Smooth muscle cell (in vitro differentiated cells): ENCODE measurements around the gene PDZD4. TPM values are rescaled to one million over a fixed set of nuclear protein-coding genes. Genes with fewer than 3 reads are reported as not detected.

Experiments
- DNase-seq: peaks from one replicate; lab custom pipeline; 2025; ENCODE audit not compliant: unreplicated experiment; lab: John Stamatoyannopoulos, UW
- H2AFZ ChIP-seq: fragments of 200-600 bp; sonication (generic); 2 replicates; pipeline ENCODE4 v1.6.0; 2016; ENCODE audit warnings: antibody characterized with exemption, low read depth, mild to moderate bottlenecking
- H3F3A ChIP-seq: fragments of 200-600 bp; sonication (generic); 2 replicates; pipeline ENCODE4 v1.6.0; 2017; ENCODE audit warnings: antibody characterized with exemption, low read depth
- H3K27ac ChIP-seq: fragments of 200-600 bp; sonication (generic); 2 replicates; pipeline ENCODE4 v1.5.1; 2016; ENCODE audit warnings: low read depth, mild to moderate bottlenecking
- H3K27me3 ChIP-seq: fragments of 200-600 bp; sonication (generic); 2 replicates; pipeline ENCODE4 v1.6.1; 2016; ENCODE audit warnings: low read depth, mild to moderate bottlenecking
- H3K36me3 ChIP-seq: fragments of 200-600 bp; sonication (generic); 2 replicates; pipeline ENCODE4 v1.5.1; 2016; ENCODE audit warnings: low read depth
- H3K4me1 ChIP-seq: fragments of 200-600 bp; sonication (generic); 2 replicates; pipeline ENCODE4 v1.5.1; 2016; ENCODE audit warnings: low read depth
- H3K4me2 ChIP-seq: fragments of 200-600 bp; sonication (generic); 2 replicates; pipeline ENCODE4 v1.6.0; 2016; ENCODE audit warnings: mild to moderate bottlenecking
- H3K4me3 ChIP-seq: fragments of 200-600 bp; sonication (generic); 2 replicates; pipeline ENCODE4 v1.5.1; 2016; ENCODE audit warnings: mild to moderate bottlenecking
- H3K79me2 ChIP-seq: fragments of 200-600 bp; sonication (generic); 2 replicates; pipeline ENCODE4 v1.6.0; 2016; ENCODE audit warnings: low read depth, mild to moderate bottlenecking
- H3K9ac ChIP-seq: fragments of 200-600 bp; sonication (generic); 2 replicates; pipeline ENCODE4 v1.6.0; 2016; ENCODE audit warnings: low read depth
- H3K9me3 ChIP-seq: fragments of 200-600 bp; sonication (generic); replicated peaks from 2 replicates; pipeline ENCODE4 v1.5.1; 2016; ENCODE audit warnings: low read depth
- H4K20me1 ChIP-seq: fragments of 200-600 bp; sonication (generic); 2 replicates; pipeline ENCODE4 v1.6.0; 2016; ENCODE audit warnings: low read depth
- CTCF ChIP-seq: fragments of 200-600 bp; sonication (generic); IDR thresholded peaks from 2 replicates; pipeline ENCODE4 v1.5.1; 2017; ENCODE audit warnings: borderline replicate concordance, mild to moderate bottlenecking, antibody characterized with exemption; ENCODE audit not compliant: insufficient read depth, poor library complexity, severe bottlenecking
- WGBS: methylation state at CpG from one replicate; pipeline ENCODE4 v1.1.7; 2016; ENCODE audit warnings: low lambda C conversion rate; 5-methylcytosine and 5-hydroxymethylcytosine counted together
- polyA plus RNA-seq: library from polyadenylated mRNA; unstranded; fragments of >200 nt; fragmentation: Nextera tagmentation; extraction: Ambion mirVana; gene quantifications from 2 replicates; pipeline ENCODE4 v1.2.1, GENCODE V29; 2016
- total RNA-seq: library from RNA; depleted of rRNA; stranded (reverse); fragments of >200 nt; gene quantifications from 2 replicates; pipeline ENCODE4 v1.2.3, GENCODE V29; 2014

The PDZD4 gene
- total and polyA plus RNA-seq, 2 experiments from 2014 or later, result 2.3 to 3.1 TPM

DNA sequence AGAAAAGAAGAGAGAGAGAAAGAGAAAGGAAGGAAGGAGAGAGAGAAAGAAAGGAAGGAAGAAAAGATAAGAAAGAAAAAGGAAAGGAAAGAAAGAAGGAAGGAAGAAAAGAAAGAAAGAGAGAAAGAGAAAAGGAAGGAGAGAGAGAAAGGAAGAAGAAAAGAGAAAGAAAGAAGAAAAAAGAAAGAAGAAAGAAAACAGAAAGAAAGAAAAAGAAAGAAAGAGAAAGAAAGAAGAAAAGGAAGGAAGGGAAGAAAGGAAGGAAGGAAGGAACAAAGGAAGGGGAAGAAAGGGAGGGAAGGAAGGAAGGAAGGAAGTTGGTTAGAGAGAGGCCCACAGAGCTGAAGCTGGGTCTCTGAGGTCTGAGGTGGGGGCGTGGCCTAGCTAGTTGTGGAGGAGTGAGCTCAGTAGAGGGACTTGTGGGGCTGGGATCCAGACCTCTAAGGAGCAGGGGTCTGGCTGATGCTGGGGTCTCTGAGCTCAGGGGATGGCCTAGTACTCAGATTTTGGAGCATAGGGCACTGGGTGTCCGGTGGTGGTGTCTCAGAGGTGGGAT is 27.1 kb upstream of the PDZD4 start:
- Histone ChIP-seq H3F3A (no peaks in the 10 kb centered on the region), H3K9me3 (no peaks in the 10 kb centered on the region), H2AFZ (no peak overlapping the region), H3K4me3 (no peak overlapping the region), H3K9ac (no peak overlapping the region), H3K79me2 (no peaks in the 10 kb centered on the region), H3K27ac (no peak overlapping the region), H4K20me1 (no peaks in the 10 kb centered on the region), H3K36me3 (no peaks in the 10 kb centered on the region), H3K27me3 (no peaks in the 10 kb centered on the region), H3K4me2 (no peak overlapping the region), H3K4me1 (no peaks in the 10 kb centered on the region)
- TF ChIP-seq CTCF, result no peak
- 80% methylated on average over 2 of the region's 2 CpGs for WGBS
- DNase-seq, result no peak

GRCh38 chrX:153854702-153855101 is 24.4 kb upstream of the PDZD4 start:
- no peaks in the 10 kb centered on the region for H3K9me3 ChIP-seq
- no peak overlapping the region for H3K4me2 ChIP-seq
- WGBS, result 79% methylated on average over 9 of the region's 9 CpGs
- no peak overlapping the region for H3K9ac ChIP-seq
- H3K27ac ChIP-seq, result no peak overlapping the region
- H3F3A ChIP-seq, result no peaks in the 10 kb centered on the region
- H3K79me2 ChIP-seq, result no peaks in the 10 kb centered on the region
- TF ChIP-seq CTCF, result no peak
- DNase-seq, result no peak
- no peaks in the 10 kb centered on the region for H4K20me1 ChIP-seq
- H3K36me3 ChIP-seq, result no peaks in the 10 kb centered on the region
- no peak overlapping the region for H2AFZ ChIP-seq
- no peak overlapping the region for H3K4me3 ChIP-seq
- H3K27me3 ChIP-seq, result no peaks in the 10 kb centered on the region
- H3K4me1 ChIP-seq, result no peaks in the 10 kb centered on the region

DNA sequence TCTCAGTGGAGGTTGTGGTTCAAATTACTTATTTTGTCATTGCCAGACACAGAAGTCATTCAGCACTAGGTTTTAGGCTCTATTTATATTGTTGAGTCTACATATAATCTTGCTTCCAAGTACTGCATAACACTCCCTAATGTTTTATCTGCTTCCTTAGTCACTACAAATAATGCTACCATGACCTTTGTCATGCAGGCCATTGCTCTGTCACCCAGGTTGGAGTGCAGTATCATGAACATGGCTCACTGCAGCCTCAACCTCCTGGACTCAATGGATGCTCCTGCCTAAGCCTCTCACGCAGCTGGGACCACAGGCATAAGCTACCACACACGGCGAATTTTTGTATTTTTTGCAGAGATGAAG is 23.5 kb upstream of the PDZD4 start:
- no peak for DNase-seq
- Histone ChIP-seq H3K4me2 (no peak overlapping the region), H3K9ac (no peak overlapping the region), H3K79me2 (no peaks in the 10 kb centered on the region), H4K20me1 (no peaks in the 10 kb centered on the region), H2AFZ (no peak overlapping the region), H3K27ac (no peak overlapping the region), H3F3A (no peaks in the 10 kb centered on the region), H3K36me3 (no peaks in the 10 kb centered on the region), H3K9me3 (no peaks in the 10 kb centered on the region), H3K4me3 (no peak overlapping the region), H3K27me3 (no peaks in the 10 kb centered on the region), H3K4me1 (no peaks in the 10 kb centered on the region)
- TF ChIP-seq CTCF, result no peak
- 64% methylated on average over 3 of the region's 3 CpGs for WGBS

DNA sequence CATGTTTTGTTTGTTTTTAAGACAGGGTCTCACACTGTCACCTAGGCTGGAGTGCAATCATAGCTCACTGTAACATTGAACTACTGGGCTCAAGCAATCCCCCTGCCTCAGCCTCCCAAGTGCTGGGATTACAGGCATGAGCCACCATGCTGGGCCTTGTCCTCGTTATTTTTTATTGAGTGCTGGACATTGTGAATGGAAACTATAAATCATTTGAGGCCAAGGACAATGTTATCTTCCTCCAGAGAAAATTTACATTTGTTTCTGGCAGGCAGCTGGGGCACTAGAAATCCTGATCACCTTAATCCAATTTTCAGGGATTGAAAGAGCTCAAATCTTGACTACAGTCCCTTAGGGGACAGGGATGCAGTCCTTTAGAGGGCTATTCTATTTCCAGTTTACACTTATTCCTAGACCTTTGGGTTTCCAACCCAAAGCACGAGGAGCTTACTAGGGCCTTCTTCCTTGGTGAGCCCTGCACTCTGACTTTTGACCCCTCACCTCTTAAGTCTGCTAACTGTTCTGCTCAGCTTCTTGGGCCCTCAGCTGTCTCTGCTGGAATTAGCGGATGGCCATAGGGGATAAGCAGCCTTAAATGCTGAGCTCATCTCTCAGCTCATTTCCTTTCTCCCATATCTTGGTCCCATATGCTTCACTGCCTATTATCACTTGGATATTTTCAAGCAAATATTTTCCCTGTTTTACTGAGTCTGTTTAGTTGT is 23.0 kb upstream of the PDZD4 start:
- Histone ChIP-seq H3K4me2 (no peak overlapping the region), H3K27ac (no peak overlapping the region), H4K20me1 (no peaks in the 10 kb centered on the region), H2AFZ (no peak overlapping the region), H3K27me3 (no peaks in the 10 kb centered on the region), H3K9me3 (no peaks in the 10 kb centered on the region), H3F3A (no peaks in the 10 kb centered on the region), H3K4me1 (no peaks in the 10 kb centered on the region), H3K79me2 (no peaks in the 10 kb centered on the region), H3K4me3 (no peak overlapping the region), H3K9ac (no peak overlapping the region), H3K36me3 (no peaks in the 10 kb centered on the region)
- WGBS, result 38% methylated on average over 3 of the region's 3 CpGs
- no peak for TF ChIP-seq CTCF
- no peak for DNase-seq
